ENCODE results near the gene MAP4K2.

DNA sequence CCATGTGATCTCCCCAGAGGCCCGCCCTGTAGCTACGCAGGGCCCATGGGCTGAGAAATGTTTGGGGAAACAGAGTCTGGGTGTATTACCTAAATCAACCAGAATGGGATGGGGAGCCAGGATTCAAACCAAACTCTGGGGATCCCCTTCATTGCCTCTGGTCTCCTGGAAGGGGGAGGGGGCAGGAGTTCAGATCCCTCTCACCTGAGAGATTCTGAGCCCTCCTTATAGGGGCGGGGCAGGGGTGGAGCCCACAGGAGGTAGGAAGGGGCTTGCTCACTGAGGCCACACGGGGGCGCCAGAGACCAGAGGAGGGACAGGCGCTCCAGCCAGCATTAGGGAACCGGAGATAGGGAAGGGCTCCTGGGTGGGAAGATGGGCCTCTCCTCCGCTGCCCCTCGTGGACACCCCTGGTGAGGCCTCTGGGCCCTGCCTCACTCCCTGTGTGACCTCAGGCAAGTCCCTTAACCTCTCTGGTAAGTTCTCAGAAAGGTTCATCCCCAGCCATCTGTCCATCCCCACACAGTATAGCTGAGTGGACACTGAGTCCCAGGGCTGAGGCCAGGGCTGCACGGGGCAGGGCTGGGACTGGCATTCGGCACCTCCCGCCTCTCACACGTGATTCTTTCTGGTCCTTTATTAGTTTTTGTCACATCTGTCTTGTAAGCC is 44.1 kb upstream of the MAP4K2 start:
- TF ChIP-seq, protein P1, sequence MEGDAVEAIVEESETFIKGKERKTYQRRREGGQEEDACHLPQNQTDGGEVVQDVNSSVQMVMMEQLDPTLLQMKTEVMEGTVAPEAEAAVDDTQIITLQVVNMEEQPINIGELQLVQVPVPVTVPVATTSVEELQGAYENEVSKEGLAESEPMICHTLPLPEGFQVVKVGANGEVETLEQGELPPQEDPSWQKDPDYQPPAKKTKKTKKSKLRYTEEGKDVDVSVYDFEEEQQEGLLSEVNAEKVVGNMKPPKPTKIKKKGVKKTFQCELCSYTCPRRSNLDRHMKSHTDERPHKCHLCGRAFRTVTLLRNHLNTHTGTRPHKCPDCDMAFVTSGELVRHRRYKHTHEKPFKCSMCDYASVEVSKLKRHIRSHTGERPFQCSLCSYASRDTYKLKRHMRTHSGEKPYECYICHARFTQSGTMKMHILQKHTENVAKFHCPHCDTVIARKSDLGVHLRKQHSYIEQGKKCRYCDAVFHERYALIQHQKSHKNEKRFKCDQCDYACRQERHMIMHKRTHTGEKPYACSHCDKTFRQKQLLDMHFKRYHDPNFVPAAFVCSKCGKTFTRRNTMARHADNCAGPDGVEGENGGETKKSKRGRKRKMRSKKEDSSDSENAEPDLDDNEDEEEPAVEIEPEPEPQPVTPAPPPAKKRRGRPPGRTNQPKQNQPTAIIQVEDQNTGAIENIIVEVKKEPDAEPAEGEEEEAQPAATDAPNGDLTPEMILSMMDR (conservative IDR thresholded peaks at IDR 0.05; ENCODE audit: low read depth, low read length), result peak; percentile 98
- TF ChIP-seq EZH2 (IDR thresholded peaks at IDR 0.05; ENCODE audit: borderline replicate concordance, low read depth, low read length, poor library complexity, severe bottlenecking), result no peak
